Stimulated activated CD4-positive, alpha-beta T cell treated with anti-CD3 and anti-CD28 coated beads, Interleukin-1b, Interleukin-23, amount 100 ng/mL, for 4 hours (primary cell): Measurements from ENCODE around the gene NFATC1.
A peak's percentile ranks its signal among the peaks of the same experiment; 100 is the strongest.

Experiments used
- DNase-seq, 2 donors: peaks; one replicate each; pipeline ENCODE4 v3.0.0-alpha.2; 2020; ENCODE audit warnings: low read depth in 2 of 2

NFATC1 gene

GRCh38 chr18:79405019-79405780 is 9.5 kb downstream of the NFATC1 start:
- peak in 1 of 2 donors; percentile 42 for DNase-seq

- DNase-seq, result peak; percentile 69 to 71
Measured at GRCh38 chr18:79405781-79406575, 10.2 kb downstream of the NFATC1 start.

GRCh38 chr18:79406708-79407107 is 11.0 kb downstream of the NFATC1 start:
- no peak for DNase-seq

GRCh38 chr18:79409313-79409712 is 13.6 kb downstream of the NFATC1 start:
- no peak for DNase-seq

GRCh38 chr18:79410171-79410641 is 14.5 kb downstream of the NFATC1 start:
- no peak for DNase-seq

- DNase-seq, result no peak
Measured at GRCh38 chr18:79410731-79411613, 15.2 kb downstream of the NFATC1 start.

- no peak for DNase-seq
Measured at GRCh38 chr18:79411614-79412526, 16.1 kb downstream of the NFATC1 start.

- DNase-seq, result no peak
Measured at GRCh38 chr18:79413025-79413424, 17.3 kb downstream of the NFATC1 start.

- no peak for DNase-seq
Measured at GRCh38 chr18:79413426-79413825, 17.7 kb downstream of the NFATC1 start.

- DNase-seq, result no peak
Measured at GRCh38 chr18:79413901-79414300, 18.2 kb downstream of the NFATC1 start.

GRCh38 chr18:79416022-79416676 is 20.4 kb downstream of the NFATC1 start:
- no peak for DNase-seq

- no peak for DNase-seq
Measured at GRCh38 chr18:79416677-79417052, 20.9 kb downstream of the NFATC1 start.

GRCh38 chr18:79418236-79418635 is 22.5 kb downstream of the NFATC1 start:
- DNase-seq, result no peak

- no peak for DNase-seq
Measured at GRCh38 chr18:79418642-79419041, 22.9 kb downstream of the NFATC1 start.

- no peak for DNase-seq
Measured at GRCh38 chr18:79420033-79420745, 24.5 kb downstream of the NFATC1 start.

GRCh38 chr18:79421275-79421857 is 25.6 kb downstream of the NFATC1 start:
- DNase-seq, result no peak

- DNase-seq, result no peak
Measured at GRCh38 chr18:79422022-79422782, 26.5 kb downstream of the NFATC1 start.

GRCh38 chr18:79422783-79423165 is 27.0 kb downstream of the NFATC1 start:
- no peak for DNase-seq
